Measurements from ENCODE around the gene ZNF157.

DNA sequence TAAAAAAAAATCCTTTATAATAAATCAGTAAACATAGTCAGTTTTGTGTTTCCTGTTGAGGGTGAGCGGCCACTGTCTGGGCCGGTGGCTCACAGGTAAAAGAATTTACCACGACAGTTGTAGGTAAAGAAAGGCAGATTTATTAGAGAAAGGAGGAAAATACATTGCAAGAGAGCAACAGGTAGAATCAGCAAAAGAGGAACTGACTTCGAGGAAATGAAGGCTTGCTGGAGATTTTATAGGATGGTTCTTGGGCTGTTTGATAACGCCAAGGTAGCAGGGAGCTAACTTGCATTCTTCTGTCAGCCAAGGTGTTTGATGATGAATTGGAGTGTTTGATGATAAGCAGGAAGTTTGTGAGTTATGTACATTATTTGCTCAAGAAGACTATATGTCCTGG, 2.8 kb downstream of the ZNF157 start:
- TF ChIP-seq POLR2A (IDR thresholded peaks at IDR 0.05; ENCODE audit: low read depth, low read length) (no peak), POLR2AphosphoS5 (IDR thresholded peaks at IDR 0.05; ENCODE audit: low read depth, low read length) (no peak)
